WTC11 (cell line): ENCODE data around the gene NOC2L. TPM values are rescaled to one million over a fixed set of nuclear protein-coding genes. Genes with fewer than 3 reads are reported as not detected.

Experiments
- ATAC-seq: fragments of 200-7000 bp; cut with Tn5 transposase; 2 replicates; pipeline ENCODE4 v1.10.0; 2021; ENCODE audit warnings: mild to moderate bottlenecking, moderate library complexity
- CTCF ChIA-PET: fragments of 300-600 bp; sonication (Branson Sonifier 250); formaldehyde crosslinking; loops from one replicate; lab custom pipeline; 2021; ENCODE audit warnings: antibody characterized with exemption; lab: Charles Lee
- POLR2A ChIA-PET: fragments of 350-600 bp; sonication (Branson Sonifier 250); formaldehyde crosslinking; loops from one replicate; lab custom pipeline; 2021; ENCODE audit warnings: antibody characterized with exemption; lab: Charles Lee
- DNase-seq: peaks from one replicate; pipeline ENCODE4 v3.0.0; 2021; ENCODE audit warnings: low spot score
- H3K27ac Mint-ChIP-seq: 2 replicates; pipeline ENCODE4 v1.8.0; 2021; ENCODE audit warnings: mixed read lengths
- H3K27me3 Mint-ChIP-seq: 2 replicates; pipeline ENCODE4 v1.8.0; 2021; ENCODE audit warnings: low read depth, mild to moderate bottlenecking, moderate library complexity, mixed read lengths
- H3K36me3 Mint-ChIP-seq: 2 replicates; pipeline ENCODE4 v1.8.0; 2021; ENCODE audit warnings: mixed read lengths
- H3K4me1 Mint-ChIP-seq: 2 replicates; pipeline ENCODE4 v1.8.0; 2022; ENCODE audit warnings: mixed read lengths
- H3K4me3 Mint-ChIP-seq: 2 replicates; pipeline ENCODE4 v1.8.0; 2021; ENCODE audit warnings: mild to moderate bottlenecking, moderate library complexity, mixed read lengths
- H3K9me3 Mint-ChIP-seq: 2 replicates; pipeline ENCODE4 v1.8.0; 2021; ENCODE audit warnings: mixed read lengths
- AR ChIP-seq: fragments of 250-450 bp; sonication (Bioruptor Pico); IDR thresholded peaks from 2 replicates; pipeline ENCODE4 v1.9.0; 2021; ENCODE audit warnings: mild to moderate bottlenecking
- E2F1 ChIP-seq: sonication (generic); formaldehyde crosslinking; IDR thresholded peaks from 2 replicates; pipeline ENCODE4 v1.8.0; 2022; ENCODE audit warnings: mild to moderate bottlenecking, missing genetic modification reagents
- GABPB1 ChIP-seq: sonication (generic); formaldehyde crosslinking; IDR thresholded peaks from 2 replicates; pipeline ENCODE4 v1.8.1; 2023; ENCODE audit warnings: mild to moderate bottlenecking, missing genetic modification reagents
- KAT7 ChIP-seq: sonication (generic); formaldehyde crosslinking; IDR thresholded peaks from 2 replicates; pipeline ENCODE4 v1.8.1; 2023; ENCODE audit warnings: missing genetic modification reagents, mild to moderate bottlenecking, borderline replicate concordance
- MAX ChIP-seq: sonication (generic); formaldehyde crosslinking; IDR thresholded peaks from 2 replicates; pipeline ENCODE4 v1.8.0; 2022; ENCODE audit warnings: mild to moderate bottlenecking, missing genetic modification reagents
- MYBL2 ChIP-seq: sonication (generic); formaldehyde crosslinking; IDR thresholded peaks from 2 replicates; pipeline ENCODE4 v1.8.1; 2023; ENCODE audit warnings: mild to moderate bottlenecking, moderate library complexity, missing genetic modification reagents
- RORB ChIP-seq: fragments of 250-450 bp; sonication (Bioruptor Pico); IDR thresholded peaks from 2 replicates; pipeline ENCODE4 v1.9.0; 2021; ENCODE audit warnings: mild to moderate bottlenecking
- STAT6 ChIP-seq: sonication (generic); formaldehyde crosslinking; conservative IDR thresholded peaks from 2 replicates; pipeline ENCODE4 v1.8.1; 2023; ENCODE audit warnings: mild to moderate bottlenecking, low read depth, missing genetic modification reagents, moderate library complexity
- TCF7 ChIP-seq: sonication (generic); formaldehyde crosslinking; IDR thresholded peaks from 2 replicates; pipeline ENCODE4 v1.8.0; 2022; ENCODE audit warnings: mild to moderate bottlenecking, low read depth, missing genetic modification reagents, moderate library complexity
- TEAD4 ChIP-seq: sonication (generic); formaldehyde crosslinking; IDR thresholded peaks from 2 replicates; pipeline ENCODE4 v1.8.0; 2022; ENCODE audit warnings: mild to moderate bottlenecking, missing genetic modification reagents
- ZBTB21 ChIP-seq: sonication (generic); formaldehyde crosslinking; IDR thresholded peaks from 2 replicates; pipeline ENCODE4 v1.8.1; 2023; ENCODE audit warnings: mild to moderate bottlenecking, missing genetic modification reagents, borderline replicate concordance
- ZNF138 ChIP-seq: sonication (generic); formaldehyde crosslinking; conservative IDR thresholded peaks from 2 replicates; pipeline ENCODE4 v1.8.1; 2022; ENCODE audit warnings: mild to moderate bottlenecking, moderate library complexity, missing genetic modification reagents
- ZNF219 ChIP-seq: sonication (generic); formaldehyde crosslinking; IDR thresholded peaks from 2 replicates; pipeline ENCODE4 v1.8.0; 2023; ENCODE audit warnings: missing genetic modification reagents, mild to moderate bottlenecking, borderline replicate concordance
- ZNF396 ChIP-seq: fragments of 250-450 bp; sonication (Bioruptor Pico); IDR thresholded peaks from 2 replicates; pipeline ENCODE4 v1.8.0; 2021; ENCODE audit warnings: mild to moderate bottlenecking, moderate library complexity, borderline replicate concordance
- ZNF425 ChIP-seq: fragments of 250-450 bp; sonication (Bioruptor Pico); conservative IDR thresholded peaks from 2 replicates; pipeline ENCODE4 v1.9.0; 2021; ENCODE audit warnings: mild to moderate bottlenecking
- ZNF512 ChIP-seq: sonication (generic); formaldehyde crosslinking; IDR thresholded peaks from 2 replicates; pipeline ENCODE4 v1.8.1; 2022; ENCODE audit warnings: missing genetic modification reagents, borderline replicate concordance
- ZSCAN18 ChIP-seq: fragments of 250-450 bp; sonication (Bioruptor Pico); IDR thresholded peaks from 2 replicates; pipeline ENCODE4 v2.1.2; 2022; ENCODE audit warnings: mild to moderate bottlenecking, moderate library complexity
- total RNA-seq: library from RNA; stranded (reverse); gene quantifications from 3 replicates; pipeline ENCODE4 v1.2.3, GENCODE V29; 2021

Gene NOC2L
- total RNA-seq, 1 experiment from 2014 or later = 182 TPM

- TF ChIP-seq KAT7 (CRISPR knock-in tag) (0 out of 2 replicates have a peak, but pooled peaks have one; percentile 31), STAT6 (no peak), ZBTB21 (CRISPR knock-in tag) (no peak), TCF7 (CRISPR knock-in tag) (no peak), MYBL2 (no peak)
- H3K36me3 Mint-ChIP-seq = no peaks in the 10 kb centered on the region
- POLR2A ChIA-PET = interaction anchor here (1.6 kb wide), 1 partner anchor 42 kb away, joined by 3 read pairs; no protein-coding TSS in a partner anchor
- H3K27ac Mint-ChIP-seq = no peak overlapping the region
- H3K4me1 Mint-ChIP-seq = peaks cover 5% of the 10 kb centered on the region
- H3K9me3 Mint-ChIP-seq = no peaks in the 10 kb centered on the region
- peak overlapping the region; percentile 53 for H3K4me3 Mint-ChIP-seq
- ATAC-seq (no peak), DNase-seq (no peak)
- CTCF ChIA-PET = interaction anchor here (0.7 to 4.1 kb wide), 10 partner anchors 14 to 129 kb away, joined by 3 to 47 read pairs (median 4); partner anchors contain the start of genes C1orf159, ISG15 and PERM1
- H3K27me3 Mint-ChIP-seq = peaks cover 75% of the 10 kb centered on the region
Measured at GRCh38 chr1:998995-999724, 40.1 kb upstream of the NOC2L start.

GRCh38 chr1:998745-998994 is 39.6 kb upstream of the NOC2L start:
- Mint-ChIP-seq H3K4me3 (peak overlapping the region; percentile 53), H3K27ac (no peak overlapping the region), H3K9me3 (no peaks in the 10 kb centered on the region), H3K36me3 (no peaks in the 10 kb centered on the region), H3K27me3 (peaks cover 77% of the 10 kb centered on the region), H3K4me1 (peaks cover 5% of the 10 kb centered on the region)
- POLR2A ChIA-PET = interaction anchor here (1.6 kb wide), 1 partner anchor 42 kb away, joined by 3 read pairs; no protein-coding TSS in a partner anchor
- no peak for DNase-seq
- no peak for TF ChIP-seq E2F1
- no peak for TF ChIP-seq ZNF512 (CRISPR knock-in tag)
- no peak for TF ChIP-seq MAX (CRISPR knock-in tag)
- TF ChIP-seq AR (CRISPR knock-in tag) = no peak
- no peak for TF ChIP-seq TEAD4
- TF ChIP-seq ZNF138 (CRISPR knock-in tag) = no peak
- TF ChIP-seq KAT7 (CRISPR knock-in tag) = no peak
- TF ChIP-seq STAT6 = no peak
- no peak for TF ChIP-seq GABPB1
- TF ChIP-seq ZNF425 (CRISPR knock-in tag) = no peak
- TF ChIP-seq ZNF219 (CRISPR knock-in tag) = no peak
- no peak for TF ChIP-seq ZSCAN18 (CRISPR knock-in tag)
- TF ChIP-seq ZNF396 (CRISPR knock-in tag) = no peak
- TF ChIP-seq RORB (CRISPR knock-in tag) = no peak
- CTCF ChIA-PET = interaction anchor here (0.6 to 3.7 kb wide), 7 partner anchors 15 to 117 kb away, joined by 3 to 23 read pairs (median 5); partner anchors contain the start of genes C1orf159, ISG15 and PERM1
- ATAC-seq = no peak
